PC-3 (cell line): ENCODE measurements around the gene CDH6.

Experiments
- EZH2 ChIP-seq: fragments of 300-600 bp; sonication (generic); IDR thresholded peaks from one replicate; pipeline ENCODE4 v1.6.1; 2017; ENCODE audit warnings: antibody characterized with exemption, mild to moderate bottlenecking, low read length; ENCODE audit not compliant: unreplicated experiment
- EZH2phosphoT487 ChIP-seq: fragments of 300-600 bp; sonication (generic); IDR thresholded peaks from 2 replicates; pipeline ENCODE4 v1.6.1; 2018; ENCODE audit warnings: mild to moderate bottlenecking, antibody characterized with exemption, low read length, borderline replicate concordance
- TF ChIP-seq, protein P1 (sequence below): fragments of 300-600 bp; sonication (generic); conservative IDR thresholded peaks from 2 replicates; pipeline ENCODE4 v1.5.1; 2017; ENCODE audit warnings: antibody characterized with exemption, low read depth, mild to moderate bottlenecking, low read length

- TF ChIP-seq EZH2 = no peak
- TF ChIP-seq, protein P1, sequence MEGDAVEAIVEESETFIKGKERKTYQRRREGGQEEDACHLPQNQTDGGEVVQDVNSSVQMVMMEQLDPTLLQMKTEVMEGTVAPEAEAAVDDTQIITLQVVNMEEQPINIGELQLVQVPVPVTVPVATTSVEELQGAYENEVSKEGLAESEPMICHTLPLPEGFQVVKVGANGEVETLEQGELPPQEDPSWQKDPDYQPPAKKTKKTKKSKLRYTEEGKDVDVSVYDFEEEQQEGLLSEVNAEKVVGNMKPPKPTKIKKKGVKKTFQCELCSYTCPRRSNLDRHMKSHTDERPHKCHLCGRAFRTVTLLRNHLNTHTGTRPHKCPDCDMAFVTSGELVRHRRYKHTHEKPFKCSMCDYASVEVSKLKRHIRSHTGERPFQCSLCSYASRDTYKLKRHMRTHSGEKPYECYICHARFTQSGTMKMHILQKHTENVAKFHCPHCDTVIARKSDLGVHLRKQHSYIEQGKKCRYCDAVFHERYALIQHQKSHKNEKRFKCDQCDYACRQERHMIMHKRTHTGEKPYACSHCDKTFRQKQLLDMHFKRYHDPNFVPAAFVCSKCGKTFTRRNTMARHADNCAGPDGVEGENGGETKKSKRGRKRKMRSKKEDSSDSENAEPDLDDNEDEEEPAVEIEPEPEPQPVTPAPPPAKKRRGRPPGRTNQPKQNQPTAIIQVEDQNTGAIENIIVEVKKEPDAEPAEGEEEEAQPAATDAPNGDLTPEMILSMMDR = no peak
- no peak for TF ChIP-seq EZH2phosphoT487
Observed at GRCh38 chr5:31335456-31335855, 142.0 kb downstream of the CDH6 start.
